NT2/D1 (cell line): ENCODE measurements around the gene MICAL2.

Source experiments
- SUZ12 ChIP-seq: IDR thresholded peaks from 2 replicates; pipeline ENCODE4 v1.6.1; 2011; ENCODE audit not compliant: insufficient read length, insufficient read depth; ENCODE audit errors: extremely low read depth
- ZNF274 ChIP-seq: IDR thresholded peaks from 2 replicates; pipeline ENCODE4 v1.6.1; 2011; ENCODE audit warnings: mild to moderate bottlenecking, low read depth, low read length

DNA sequence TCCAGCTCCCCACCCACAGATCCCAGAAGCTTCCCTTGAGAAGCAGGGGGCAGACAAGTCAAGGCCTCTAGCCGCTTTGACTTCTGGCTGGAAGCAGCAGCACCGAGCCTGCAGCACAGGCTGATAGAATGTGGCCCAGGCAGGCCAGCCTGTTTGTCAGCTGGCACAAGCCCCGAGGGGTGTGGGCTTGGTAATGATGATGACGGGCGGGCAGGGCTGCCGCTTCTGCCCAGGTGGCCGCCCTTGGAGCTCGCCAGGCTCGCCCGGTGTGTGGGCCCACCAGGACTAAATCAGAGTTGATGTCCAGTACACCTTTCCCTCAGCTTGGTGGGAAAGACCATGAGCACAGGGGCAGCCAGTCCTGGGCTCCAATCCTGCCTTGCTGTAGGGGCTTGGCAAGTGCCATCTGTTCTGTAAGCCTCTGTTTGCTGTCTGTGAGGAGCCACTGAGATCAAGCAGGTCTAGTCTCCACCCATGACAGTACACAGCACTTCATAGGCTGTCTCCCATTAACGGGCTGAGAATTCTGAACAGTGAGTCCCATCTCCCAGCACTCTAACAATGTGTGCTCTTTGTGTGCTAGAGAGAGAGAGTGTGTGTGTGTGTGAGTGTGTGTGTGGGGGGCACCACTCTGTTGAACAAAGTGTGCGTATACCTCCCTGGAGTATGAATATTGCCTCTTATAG is 26.8 kb downstream of the MICAL2 start:
- TF ChIP-seq SUZ12 (no peak), ZNF274 (no peak)
